Neural progenitor cell (in vitro differentiated cells): Measurements from ENCODE around the gene CCDC158.

Source experiments
- CTCF ChIP-seq: fragments of 200-600 bp; sonication (generic); IDR thresholded peaks from 2 replicates; pipeline ENCODE4 v1.5.1; 2017; ENCODE audit warnings: antibody characterized with exemption, mild to moderate bottlenecking
- EZH2 ChIP-seq: fragments of 200-600 bp; sonication (generic); IDR thresholded peaks from 2 replicates; pipeline ENCODE4 v1.6.1; 2017; ENCODE audit warnings: antibody characterized with exemption, mild to moderate bottlenecking, moderate library complexity
- EZH2phosphoT487 ChIP-seq: fragments of 200-600 bp; sonication (generic); IDR thresholded peaks from 2 replicates; pipeline ENCODE4 v1.6.1; 2017; ENCODE audit warnings: antibody characterized with exemption

DNA sequence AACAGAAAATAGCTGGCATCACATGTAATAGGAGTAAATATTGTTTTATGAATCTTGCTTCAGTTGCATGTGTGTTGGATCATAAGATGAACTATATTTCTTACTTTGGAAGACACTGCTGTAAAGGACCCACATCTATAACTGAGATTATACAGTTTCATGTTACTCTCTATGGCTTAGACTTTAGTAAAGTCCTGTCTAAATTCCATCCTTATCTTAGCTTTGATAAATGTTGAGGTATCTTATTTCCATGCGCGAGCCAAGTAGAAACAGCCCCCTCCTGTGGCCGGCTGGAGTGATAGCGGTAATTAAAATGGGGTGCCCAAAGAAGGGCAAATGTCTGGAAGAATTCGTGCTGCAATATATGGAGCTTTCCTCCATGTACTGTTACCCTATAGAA is 43.0 kb downstream of the CCDC158 start:
- no peak for TF ChIP-seq EZH2
- peak; percentile 87 for TF ChIP-seq CTCF
- TF ChIP-seq EZH2phosphoT487, result no peak
